Kidney epithelial cell (primary cell): ENCODE measurements around the gene CES4A. TPM values are rescaled to one million over a fixed set of nuclear protein-coding genes. Genes with fewer than 3 reads are reported as not detected.

Source experiments
- DNase-seq: peaks from one replicate; pipeline ENCODE4 v3.0.0-alpha.2; 2010; ENCODE audit warnings: low read depth
- H3K27me3 ChIP-seq: 2 replicates; pipeline ENCODE4 v1.6.0; 2011; ENCODE audit warnings: low read length; ENCODE audit not compliant: control insufficient read depth, insufficient read depth
- H3K36me3 ChIP-seq: 2 replicates; pipeline ENCODE4 v1.5.1; 2011; ENCODE audit warnings: low read length; ENCODE audit not compliant: control insufficient read depth, insufficient read depth
- H3K4me3 ChIP-seq: 2 replicates; pipeline ENCODE4 v1.5.1; 2011; ENCODE audit warnings: low read depth, mild to moderate bottlenecking, control low read depth, low read length
- CTCF ChIP-seq: IDR thresholded peaks from 2 replicates; pipeline ENCODE4 v1.5.1; 2011; ENCODE audit warnings: mild to moderate bottlenecking, moderate library complexity, low read length, control low read depth, inconsistent platforms; ENCODE audit not compliant: insufficient read depth, poor library complexity, severe bottlenecking
- total RNA-seq: library from RNA; depleted of rRNA; stranded (reverse); fragments of >200 nt; gene quantifications from 2 replicates; pipeline ENCODE4 v1.2.3, GENCODE V29; 2015

The CES4A gene
- total RNA-seq, 1 donor from 2014 or later: 2.3 TPM

DNA sequence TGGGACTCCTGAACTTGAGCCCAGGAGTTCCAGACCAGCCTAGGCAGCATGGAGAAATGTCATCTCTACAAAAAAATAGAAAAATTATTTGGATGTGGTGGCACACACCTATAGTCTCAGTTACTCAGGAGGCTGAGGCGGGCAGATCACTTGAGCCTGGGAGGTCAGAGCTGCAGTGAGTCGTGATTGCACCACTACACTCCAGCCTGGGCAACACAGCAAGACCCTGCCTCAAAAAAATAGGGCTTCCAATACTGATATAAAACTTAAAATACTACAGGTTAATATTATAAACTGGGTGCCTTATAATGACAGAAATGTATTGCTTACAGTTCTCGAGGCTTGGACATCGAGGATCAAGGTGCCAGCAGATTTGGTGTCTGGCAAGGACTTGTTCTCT, 42.5 kb upstream of the CES4A start:
- no peaks in the 10 kb centered on the region for H3K36me3 ChIP-seq
- H3K4me3 ChIP-seq: no peak overlapping the region
- DNase-seq: no peak
- TF ChIP-seq CTCF: no peak
- peaks cover 17% of the 10 kb centered on the region for H3K27me3 ChIP-seq

- Histone ChIP-seq H3K36me3 (no peaks in the 10 kb centered on the region), H3K27me3 (peaks cover 17% of the 10 kb centered on the region), H3K4me3 (no peak overlapping the region)
- DNase-seq: no peak
- no peak for TF ChIP-seq CTCF
Measured at GRCh38 chr16:66946541-66946940, 41.8 kb upstream of the CES4A start.

- no peak for TF ChIP-seq CTCF
- no peaks in the 10 kb centered on the region for H3K36me3 ChIP-seq
- DNase-seq: no peak
- H3K4me3 ChIP-seq: no peak overlapping the region
- H3K27me3 ChIP-seq: peaks cover 17% of the 10 kb centered on the region
Measured at GRCh38 chr16:66946974-66947301, 41.5 kb upstream of the CES4A start.

DNA sequence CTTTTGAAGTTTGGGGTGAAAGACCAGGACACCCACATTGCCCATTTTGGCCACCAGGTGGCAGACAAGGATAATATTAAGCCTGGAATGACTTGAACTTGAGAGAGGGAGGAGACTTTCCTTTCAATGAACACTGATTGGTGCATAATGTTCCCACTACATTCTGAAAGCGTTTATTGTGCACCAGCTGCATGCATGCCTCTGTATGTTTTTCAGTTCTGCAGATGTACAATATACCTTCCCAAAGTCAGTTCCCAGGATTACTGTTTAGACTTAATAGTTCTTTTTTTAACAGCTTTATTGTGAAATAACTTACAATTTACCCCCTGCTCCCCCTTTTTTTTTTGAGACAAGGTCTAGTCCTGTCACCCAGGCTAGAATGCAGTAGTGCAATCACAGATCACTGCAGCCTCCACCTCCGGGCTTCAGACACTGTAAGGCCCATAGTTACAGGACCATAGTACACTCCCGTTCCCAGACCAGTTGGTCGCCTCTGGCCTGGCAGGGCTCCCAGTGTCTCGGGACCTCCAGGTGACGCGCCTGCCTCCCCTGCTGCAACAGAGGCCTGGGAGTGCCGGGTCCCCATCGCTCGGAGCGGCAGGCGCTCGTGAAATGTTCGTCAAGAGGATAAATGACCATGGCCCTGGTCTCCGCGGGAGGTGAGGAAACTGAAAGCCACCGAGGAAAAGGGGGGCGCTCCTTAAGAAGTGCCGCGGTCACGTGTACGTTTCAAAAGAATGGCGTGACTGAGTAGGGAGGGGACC, 40.9 kb upstream of the CES4A start:
- Histone ChIP-seq H3K27me3 (peaks cover 17% of the 10 kb centered on the region), H3K36me3 (no peaks in the 10 kb centered on the region), H3K4me3 (peak overlapping the region; percentile 15)
- TF ChIP-seq CTCF: peak; percentile 82
- DNase-seq: no peak

- no peak for TF ChIP-seq CTCF
- no peaks in the 10 kb centered on the region for H3K36me3 ChIP-seq
- H3K27me3 ChIP-seq: peaks cover 17% of the 10 kb centered on the region
- H3K4me3 ChIP-seq: peak overlapping the region; percentile 15
- no peak for DNase-seq
Measured at GRCh38 chr16:66948134-66948836, 40.1 kb upstream of the CES4A start.
